Epithelial cell of proximal tubule (primary cell): ENCODE measurements around the gene ABHD15. TPM values are rescaled to one million over a fixed set of nuclear protein-coding genes. Genes with fewer than 3 reads are reported as not detected.

Source experiments
- DNase-seq: peaks from one replicate; pipeline ENCODE4 v3.0.0-alpha.2; 2011; ENCODE audit warnings: low read depth
- H3K4me3 ChIP-seq: 2 replicates; pipeline ENCODE4 v1.5.1; 2011; ENCODE audit warnings: low read depth, mild to moderate bottlenecking, low read length
- total RNA-seq: library from RNA; depleted of rRNA; stranded (reverse); fragments of >200 nt; gene quantifications from 2 replicates; pipeline ENCODE4 v1.2.3, GENCODE V29; 2015
- TF ChIP-seq, protein P1 (sequence below): conservative IDR thresholded peaks from 2 replicates; pipeline ENCODE4 v1.5.1; 2012; ENCODE audit warnings: low read depth, mild to moderate bottlenecking, low read length

ABHD15 gene
- total RNA-seq, 1 donor from 2014 or later = 8.2 TPM

DNA sequence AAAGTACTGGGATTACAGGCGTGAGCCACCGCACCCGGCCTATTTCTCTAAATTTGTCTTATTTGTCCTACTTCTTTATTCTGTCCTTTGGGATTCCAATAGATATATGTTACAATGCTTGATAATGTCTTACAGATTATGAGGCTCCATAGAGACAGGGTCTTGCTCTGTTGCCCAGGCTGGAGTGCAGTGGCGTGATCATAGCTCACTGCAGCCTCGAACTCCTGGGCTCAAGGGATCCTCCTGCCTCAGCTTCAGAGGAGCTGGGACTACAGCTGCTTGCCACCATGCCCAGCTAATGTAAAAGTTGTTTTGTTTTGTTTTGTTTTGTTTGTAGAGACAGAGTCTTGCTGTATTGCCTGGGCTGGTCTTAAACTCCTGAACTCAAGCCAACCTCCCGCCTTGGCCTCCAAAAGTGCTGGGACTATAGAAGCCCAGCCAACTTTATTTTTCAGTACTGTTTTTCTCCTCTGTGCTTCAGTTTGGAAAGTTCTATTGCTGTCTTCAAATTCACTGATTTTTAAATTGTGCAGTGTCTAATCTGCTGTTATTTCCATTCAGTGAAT, 36.4 kb upstream of the ABHD15 start:
- no peak overlapping the region for H3K4me3 ChIP-seq
- TF ChIP-seq, protein P1, sequence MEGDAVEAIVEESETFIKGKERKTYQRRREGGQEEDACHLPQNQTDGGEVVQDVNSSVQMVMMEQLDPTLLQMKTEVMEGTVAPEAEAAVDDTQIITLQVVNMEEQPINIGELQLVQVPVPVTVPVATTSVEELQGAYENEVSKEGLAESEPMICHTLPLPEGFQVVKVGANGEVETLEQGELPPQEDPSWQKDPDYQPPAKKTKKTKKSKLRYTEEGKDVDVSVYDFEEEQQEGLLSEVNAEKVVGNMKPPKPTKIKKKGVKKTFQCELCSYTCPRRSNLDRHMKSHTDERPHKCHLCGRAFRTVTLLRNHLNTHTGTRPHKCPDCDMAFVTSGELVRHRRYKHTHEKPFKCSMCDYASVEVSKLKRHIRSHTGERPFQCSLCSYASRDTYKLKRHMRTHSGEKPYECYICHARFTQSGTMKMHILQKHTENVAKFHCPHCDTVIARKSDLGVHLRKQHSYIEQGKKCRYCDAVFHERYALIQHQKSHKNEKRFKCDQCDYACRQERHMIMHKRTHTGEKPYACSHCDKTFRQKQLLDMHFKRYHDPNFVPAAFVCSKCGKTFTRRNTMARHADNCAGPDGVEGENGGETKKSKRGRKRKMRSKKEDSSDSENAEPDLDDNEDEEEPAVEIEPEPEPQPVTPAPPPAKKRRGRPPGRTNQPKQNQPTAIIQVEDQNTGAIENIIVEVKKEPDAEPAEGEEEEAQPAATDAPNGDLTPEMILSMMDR = no peak
- DNase-seq = no peak

DNA sequence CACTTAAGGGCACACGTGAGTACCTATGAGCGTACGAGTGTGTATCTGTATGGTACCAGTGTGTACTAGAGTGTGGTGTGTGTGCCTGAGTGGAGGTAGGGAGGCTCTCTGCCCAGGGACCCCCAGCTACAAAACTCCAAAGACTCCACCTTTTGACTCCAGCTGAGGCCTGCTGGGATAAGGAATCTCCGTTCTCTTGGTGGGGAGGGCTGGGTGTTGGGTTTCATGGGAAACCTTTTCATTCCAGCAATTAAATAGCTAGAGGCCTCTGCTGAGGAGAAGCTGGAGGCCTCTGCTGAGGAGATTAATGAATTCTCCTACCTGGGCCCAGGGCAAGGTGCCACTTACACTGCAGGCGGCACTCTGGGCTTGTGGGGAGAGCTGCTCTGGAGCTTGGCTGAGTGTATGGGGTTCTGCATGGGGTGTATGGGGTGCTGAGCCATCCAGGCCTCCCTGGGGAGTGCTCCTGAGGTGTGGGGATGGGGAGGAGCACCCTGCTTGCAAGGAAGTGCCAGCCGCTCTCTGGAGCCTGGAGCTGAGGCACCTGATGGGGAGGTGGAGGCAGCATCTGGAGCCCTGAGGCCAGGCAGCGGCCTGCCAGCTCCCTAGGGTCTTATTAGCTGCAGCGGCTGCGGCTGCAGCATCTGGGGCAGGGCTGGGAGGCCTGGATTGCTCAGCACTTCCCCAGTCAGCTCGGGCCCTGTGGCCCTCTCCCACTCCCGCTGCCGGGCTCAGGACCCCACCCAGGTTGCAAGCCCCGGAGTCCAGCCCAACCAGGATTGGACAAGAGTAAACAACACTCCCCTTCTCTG, 30.7 kb upstream of the ABHD15 start:
- no peak for DNase-seq
- H3K4me3 ChIP-seq = no peak overlapping the region
- TF ChIP-seq, protein P1 = no peak

DNA sequence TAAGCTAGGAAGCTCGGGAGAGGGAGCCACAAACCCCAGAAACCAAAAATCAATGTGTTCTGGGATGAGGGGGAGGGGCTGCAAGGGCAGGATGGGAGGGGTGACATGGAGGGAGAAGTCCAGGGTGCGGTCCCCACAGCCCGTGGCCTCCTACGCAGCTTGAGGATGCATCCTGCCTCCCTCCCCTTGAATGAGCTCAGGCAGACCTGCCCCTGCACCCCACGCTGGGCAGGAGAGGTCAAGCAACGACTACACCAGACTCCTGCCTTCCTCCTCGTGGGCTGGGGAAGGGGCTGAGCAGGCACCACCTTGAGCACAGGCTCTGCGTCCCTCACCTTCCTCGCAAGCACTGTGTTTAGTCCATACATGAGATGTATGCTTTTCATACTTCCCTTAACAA, 30.0 kb upstream of the ABHD15 start:
- TF ChIP-seq, protein P1 = no peak
- DNase-seq = no peak
- no peak overlapping the region for H3K4me3 ChIP-seq

DNA sequence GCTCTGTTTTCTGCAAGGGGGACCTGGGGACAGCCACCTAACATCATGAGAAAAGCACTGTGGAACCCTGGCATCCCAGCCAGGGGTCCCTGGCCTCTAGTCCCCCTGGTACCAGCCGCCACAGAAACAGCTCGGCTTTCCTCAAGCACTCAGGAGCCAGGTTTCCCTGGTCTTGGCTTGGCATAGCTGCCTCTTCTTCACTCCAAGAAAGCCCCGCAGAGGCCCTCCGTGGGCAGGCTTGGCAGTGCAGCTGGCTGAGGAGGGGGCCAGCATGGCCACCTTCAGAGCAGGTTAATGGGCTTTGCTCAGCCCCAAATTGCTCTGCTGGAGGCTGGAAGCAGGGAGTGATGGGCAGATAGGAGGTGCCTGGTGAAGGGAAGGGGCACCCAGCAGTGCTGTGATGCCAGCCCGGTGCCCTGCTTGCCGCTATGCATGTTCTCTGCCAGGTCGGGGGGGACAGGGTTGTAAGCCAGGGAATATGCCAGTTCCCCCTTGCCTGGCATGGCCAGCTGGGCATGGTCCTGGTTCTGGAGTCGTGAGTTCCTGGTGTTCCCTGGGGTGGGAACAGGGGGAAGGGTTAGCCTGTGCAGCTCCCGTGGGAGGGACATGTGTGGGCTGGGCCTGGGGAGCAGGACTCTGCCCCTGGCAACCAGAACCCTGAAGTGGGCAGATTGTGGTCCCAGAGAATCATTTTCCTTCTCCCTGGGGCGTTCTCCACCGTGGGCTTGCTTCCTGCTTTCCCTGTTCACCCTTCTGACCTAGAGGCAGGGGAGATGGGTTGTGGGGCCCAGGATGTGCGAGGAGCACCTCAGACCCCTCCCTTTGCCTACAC, 29.3 kb upstream of the ABHD15 start:
- DNase-seq = no peak
- TF ChIP-seq, protein P1 = no peak
- H3K4me3 ChIP-seq = no peak overlapping the region

DNA sequence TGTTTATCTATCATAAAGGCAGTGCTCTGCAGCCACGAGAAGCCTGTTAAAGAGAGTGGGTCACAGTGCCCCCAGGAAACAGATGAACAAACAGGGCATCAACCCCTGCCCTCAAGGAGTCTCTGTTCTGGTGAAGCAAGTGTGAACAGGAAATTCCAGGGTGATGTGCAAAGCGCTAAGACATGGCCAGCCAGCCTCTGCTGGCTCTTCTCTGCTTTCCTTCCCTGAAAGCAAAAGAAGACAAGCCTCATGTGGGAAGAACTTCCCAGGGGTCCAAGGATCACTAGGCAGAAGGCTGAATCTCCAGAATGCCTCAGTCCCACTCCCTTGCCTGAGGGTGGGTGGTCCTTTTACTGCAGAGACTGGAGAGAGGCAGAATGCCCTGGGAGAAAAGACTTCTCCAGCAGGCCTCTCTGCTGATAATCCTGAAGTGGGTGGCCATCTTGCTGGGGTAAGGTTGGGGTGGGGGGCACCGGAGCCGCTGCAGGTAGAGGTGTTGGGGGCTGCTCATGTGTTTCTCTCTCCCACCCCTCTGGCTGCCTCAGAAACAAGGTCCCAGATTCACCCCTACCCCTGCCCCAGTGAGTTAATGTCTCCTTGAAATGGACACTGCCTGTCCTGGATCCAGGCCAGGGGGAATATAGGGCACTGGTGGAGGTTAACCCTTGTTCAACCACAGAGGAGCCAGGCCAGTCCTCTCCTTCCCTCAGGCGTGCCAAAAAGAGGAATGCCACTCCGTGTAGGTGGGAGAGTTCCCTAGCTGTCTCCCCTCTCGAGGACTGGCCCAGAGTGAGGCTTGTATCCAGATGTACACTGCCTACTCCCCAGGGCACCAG, 28.5 kb upstream of the ABHD15 start:
- TF ChIP-seq, protein P1 = no peak
- H3K4me3 ChIP-seq = no peak overlapping the region
- no peak for DNase-seq

DNA sequence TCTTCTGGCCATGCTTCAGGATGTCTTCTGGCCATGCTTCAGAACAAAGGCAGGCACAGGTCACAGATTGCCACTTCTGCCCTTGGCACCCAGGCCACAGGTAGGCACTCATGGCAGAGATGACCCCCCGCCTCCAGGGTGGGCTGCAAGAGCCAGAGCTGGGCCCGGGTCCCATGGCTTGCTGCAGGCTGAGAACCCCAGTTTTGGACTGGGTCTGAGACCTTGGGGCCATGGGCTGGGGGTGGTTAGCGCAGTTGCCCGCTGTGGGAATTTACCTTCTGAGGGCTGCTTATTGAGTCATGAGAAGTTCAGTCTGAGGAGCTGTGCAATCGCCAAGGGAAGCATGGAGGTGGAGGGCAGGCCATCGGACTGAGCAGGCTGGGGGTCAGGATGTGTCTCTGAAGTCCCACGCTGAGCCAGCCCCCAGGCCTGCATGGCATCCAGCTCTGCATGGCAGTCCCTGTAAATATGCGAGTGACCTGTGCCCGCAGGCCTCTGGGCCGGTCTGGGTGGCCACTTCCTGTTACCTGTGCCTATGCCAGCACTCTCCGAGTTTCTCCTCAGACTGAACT, 27.8 kb upstream of the ABHD15 start:
- no peak for DNase-seq
- no peak overlapping the region for H3K4me3 ChIP-seq
- TF ChIP-seq, protein P1 = no peak
